Subcutaneous adipose tissue (tissue), 4 donors: Measurements from ENCODE around the gene AMER3. TPM values are rescaled to one million over a fixed set of nuclear protein-coding genes. Genes with fewer than 3 reads are reported as not detected.

Source experiments
- CTCF ChIP-seq: fragments of 450-650 bp; IDR thresholded peaks from one replicate; pipeline ENCODE4 v1.5.1; 2016; ENCODE audit warnings: low read depth, mild to moderate bottlenecking, control low read depth, antibody characterized with exemption, moderate library complexity
- total RNA-seq, 4 donors: library from RNA; depleted of rRNA; stranded (reverse); fragments of >200 nt; gene quantifications; one replicate each; pipeline ENCODE4 v1.1.0, GENCODE V29; 2016

AMER3 gene
- total RNA-seq, 4 donors from 2014 or later: not detected

DNA sequence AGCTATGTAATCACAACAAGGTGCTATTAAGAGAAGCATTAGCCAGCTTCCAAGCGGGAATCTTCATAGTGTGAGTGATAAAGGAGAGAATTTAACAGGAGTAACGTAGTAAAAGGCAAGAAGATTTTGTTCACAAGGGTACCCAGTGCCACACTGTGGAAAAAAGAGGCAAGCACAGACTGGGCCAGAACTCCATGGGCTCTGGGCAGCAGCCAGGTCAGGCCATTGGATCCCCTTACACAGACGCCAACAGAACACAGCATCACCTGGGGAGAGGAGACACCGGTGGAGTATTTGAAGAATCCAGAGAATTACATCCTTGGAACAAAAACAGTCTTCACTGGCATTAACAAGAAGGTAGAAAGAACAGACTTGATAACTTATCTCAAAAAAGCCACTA lies 21.2 kb downstream of the AMER3 start:
- no peak for TF ChIP-seq CTCF

DNA sequence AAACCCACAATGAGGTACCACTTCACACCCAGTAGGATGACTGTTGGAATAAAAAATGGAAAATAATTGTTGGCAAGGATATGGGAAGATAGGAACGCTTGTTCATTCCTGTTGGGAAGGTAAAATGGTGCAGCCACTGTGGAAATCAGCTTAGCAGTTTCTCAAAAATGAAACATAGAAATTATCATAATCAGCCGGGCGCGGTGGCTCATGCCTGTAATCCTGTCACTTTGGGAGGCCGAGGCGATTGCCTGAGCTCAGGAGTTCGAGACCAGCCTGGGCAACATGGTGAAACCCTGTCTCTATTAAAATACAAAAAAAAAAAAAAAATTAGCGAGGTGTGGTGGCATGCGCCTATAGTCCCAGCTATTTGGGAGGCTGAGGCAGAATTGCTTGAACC lies 23.4 kb downstream of the AMER3 start:
- TF ChIP-seq CTCF: no peak

GRCh38 chr2:130785466-130786055 lies 30.2 kb downstream of the AMER3 start:
- no peak for TF ChIP-seq CTCF

GRCh38 chr2:130786076-130786475 lies 30.7 kb downstream of the AMER3 start:
- no peak for TF ChIP-seq CTCF

DNA sequence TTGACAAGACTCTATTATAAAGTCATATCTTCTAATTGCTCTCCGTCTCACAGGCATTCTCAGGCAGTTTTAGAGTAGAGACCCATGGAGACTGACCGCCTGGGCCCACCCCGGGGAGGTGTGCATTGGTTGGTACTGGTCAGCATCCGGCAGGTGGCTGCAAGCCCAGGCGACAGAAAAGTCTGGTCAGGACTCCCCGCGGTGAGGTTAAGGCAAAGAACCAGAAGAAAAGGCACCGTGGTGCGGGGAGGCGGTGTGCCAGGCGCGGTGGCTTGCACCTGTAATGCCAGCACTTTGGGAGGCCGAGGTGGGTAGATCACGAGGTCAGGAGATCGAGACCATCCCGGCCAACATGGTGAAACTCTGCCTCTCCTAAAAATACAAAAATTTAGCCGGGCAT lies 32.5 kb downstream of the AMER3 start:
- no peak for TF ChIP-seq CTCF

DNA sequence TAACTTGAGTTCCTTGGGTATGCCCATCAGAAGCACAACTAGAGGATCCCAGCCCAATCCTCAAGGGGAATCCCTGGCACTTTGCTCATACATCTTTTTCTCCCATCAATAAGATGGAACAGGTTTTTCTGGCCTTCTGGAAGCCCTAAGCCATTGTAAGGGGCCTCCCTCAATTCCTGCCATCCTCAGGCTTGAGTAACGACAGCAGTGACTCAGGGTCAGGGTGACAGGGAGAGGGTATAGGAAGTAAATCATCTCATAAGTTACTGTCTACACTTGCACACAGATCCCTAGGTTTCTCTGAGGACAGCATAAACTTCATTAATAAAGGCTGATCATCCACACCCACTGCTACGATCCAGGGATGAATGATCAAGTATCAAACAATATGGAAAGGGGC lies 35.0 kb downstream of the AMER3 start:
- TF ChIP-seq CTCF: no peak

- TF ChIP-seq CTCF: no peak
These were observed 35.7 kb downstream of the AMER3 start for GRCh38 chr2:130790804-130791616.
